Parietal lobe (tissue), 2 donors: ENCODE results near the gene HES1. TPM values are rescaled to one million over a fixed set of nuclear protein-coding genes. Genes with fewer than 3 reads are reported as not detected.

Experiments used
- small RNA-seq: library from RNA; depleted of rRNA; stranded (forward); fragments of <200 nt; gene quantifications from one replicate; pipeline ENCODE3, GENCODE V24; 2014; ENCODE audit warnings: low replicate concordance
- total RNA-seq: library from RNA; depleted of rRNA; stranded (reverse); fragments of >200 nt; gene quantifications from one replicate; pipeline ENCODE4 v1.2.3, GENCODE V29; 2014

HES1 gene
- total RNA-seq, result 14.7 TPM

GRCh38 chr3:194135806-194136518 lies at the start of gene HES1:
Gene HES1 (plus strand): TSS chr3:194136148. CDS start chr3:194136381, 233 bp downstream.

Small RNAs within 50 kb of the gene (small RNA-seq; reads per million reads assigned to genes)
- not detected for gene RN7SL215P

Other genes with a start within 250 kb of the HES1 start
- gene CPN2, start 215.2 kb downstream of the HES1 start, total RNA-seq, result not detected
- not detected for gene LRRC15, start 233.6 kb downstream of the HES1 start, total RNA-seq